NCI-H82 (cell line): ENCODE measurements around the gene RHEBL1.
A peak's percentile ranks its signal among the peaks of the same experiment; 100 is the strongest.
"Not testable (repeated sequence)": the region's sequence is repeated elsewhere in the genome, so short reads cannot be mapped to it uniquely, and the experiment has no call there.

Experiments
- DNase-seq: peaks from one replicate; lab custom pipeline; 2025; lab: John Stamatoyannopoulos, UW

RHEBL1 gene

GRCh38 chr12:49089821-49090773 lies 20.3 kb upstream of the RHEBL1 start:
- peak; percentile 48 for DNase-seq

- no peak for DNase-seq
These were observed 19.2 kb upstream of the RHEBL1 start for GRCh38 chr12:49088932-49089330.

- peak; percentile 98 for DNase-seq
These were observed 18.6 kb upstream of the RHEBL1 start for GRCh38 chr12:49088150-49088931.

GRCh38 chr12:49086116-49086515 lies 16.3 kb upstream of the RHEBL1 start:
- DNase-seq, result no peak

- no peak for DNase-seq
These were observed 14.7 kb upstream of the RHEBL1 start for GRCh38 chr12:49084438-49084837.

GRCh38 chr12:49079793-49080192 lies 10.0 kb upstream of the RHEBL1 start:
- DNase-seq, result peak; percentile 70

- DNase-seq, result no peak
These were observed 1.2 kb upstream of the RHEBL1 start for GRCh38 chr12:49070971-49071370.

- DNase-seq, result peak; percentile 68
These were observed 786 bp downstream of the RHEBL1 start for GRCh38 chr12:49068879-49069506.

GRCh38 chr12:49066120-49066519 lies 3.7 kb downstream of the RHEBL1 start:
- no peak for DNase-seq

GRCh38 chr12:49064767-49065152 lies 5.0 kb downstream of the RHEBL1 start:
- DNase-seq, result no peak

GRCh38 chr12:49061916-49062315 lies 7.9 kb downstream of the RHEBL1 start:
- not testable (repeated sequence) for DNase-seq

GRCh38 chr12:49061157-49061650 lies 8.6 kb downstream of the RHEBL1 start:
- no peak for DNase-seq

- DNase-seq, result peak; percentile 95
These were observed 9.3 kb downstream of the RHEBL1 start, which contains the start of gene KMT2D for GRCh38 chr12:49060237-49061156. TSS of gene KMT2D (minus strand) at chr12:49060794. CDS start at chr12:49055324, 5,470 bp downstream.

GRCh38 chr12:49059299-49060171 lies 10.2 kb downstream of the RHEBL1 start:
- DNase-seq, result peak; percentile 65

GRCh38 chr12:49059045-49059298 lies 10.8 kb downstream of the RHEBL1 start:
- no peak for DNase-seq

- peak; percentile 82 for DNase-seq
These were observed 11.3 kb downstream of the RHEBL1 start for GRCh38 chr12:49058366-49059044.

- DNase-seq, result no peak
These were observed 11.9 kb downstream of the RHEBL1 start for GRCh38 chr12:49057888-49058287.

- DNase-seq, result peak; percentile 75
These were observed 13.6 kb downstream of the RHEBL1 start for GRCh38 chr12:49055978-49056754.

- DNase-seq, result no peak
These were observed 14.7 kb downstream of the RHEBL1 start for GRCh38 chr12:49055092-49055491.
